HS-5 (cell line): ENCODE results near the gene FGD3.

Source experiments
- DNase-seq: peaks from one replicate; pipeline ENCODE4 v3.0.0-alpha.2; 2012; ENCODE audit warnings: low read depth

FGD3 gene

DNA sequence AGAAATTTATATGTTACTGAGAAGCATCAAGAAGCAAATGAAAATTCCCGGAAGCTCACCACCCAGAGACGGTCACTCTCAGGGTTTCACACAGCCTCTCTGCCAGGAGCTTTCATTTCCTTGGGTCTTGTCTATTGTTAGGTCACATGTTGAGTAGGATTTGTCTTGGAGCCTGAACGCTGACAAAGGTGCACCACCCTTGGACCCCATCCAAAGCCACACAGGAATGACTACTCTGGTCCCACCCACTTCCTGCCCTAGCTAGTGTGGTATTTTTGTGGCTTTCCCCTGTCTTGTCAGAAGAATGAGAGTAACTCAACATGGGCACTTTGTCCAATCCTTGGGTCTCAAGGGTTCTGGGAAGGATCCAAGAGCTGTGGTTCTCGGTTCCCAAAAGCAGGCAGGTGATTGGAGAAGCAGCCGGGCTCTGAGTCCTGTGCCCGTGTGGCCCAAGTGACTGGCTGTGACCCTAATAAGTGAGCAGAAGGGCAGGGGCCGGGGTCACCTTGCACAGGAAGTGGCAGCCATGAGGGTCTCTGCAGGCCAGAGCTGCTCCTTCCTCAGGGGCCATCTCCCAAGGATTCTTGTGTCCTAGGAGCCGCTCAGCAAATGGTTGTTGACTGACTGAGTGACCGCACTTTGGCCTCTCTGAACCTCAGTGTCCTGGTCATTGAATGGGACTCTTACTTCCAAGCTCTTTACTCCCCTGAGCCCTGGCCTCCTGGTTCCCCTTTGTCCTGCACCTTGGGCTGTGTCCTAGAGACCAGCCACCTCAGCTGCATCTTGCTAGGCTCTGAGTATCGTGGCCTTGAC is 6.9 kb downstream of the FGD3 start:
- no peak for DNase-seq

- no peak for DNase-seq
Measured at GRCh38 chr9:92954886-92955285, 7.6 kb downstream of the FGD3 start.

DNA sequence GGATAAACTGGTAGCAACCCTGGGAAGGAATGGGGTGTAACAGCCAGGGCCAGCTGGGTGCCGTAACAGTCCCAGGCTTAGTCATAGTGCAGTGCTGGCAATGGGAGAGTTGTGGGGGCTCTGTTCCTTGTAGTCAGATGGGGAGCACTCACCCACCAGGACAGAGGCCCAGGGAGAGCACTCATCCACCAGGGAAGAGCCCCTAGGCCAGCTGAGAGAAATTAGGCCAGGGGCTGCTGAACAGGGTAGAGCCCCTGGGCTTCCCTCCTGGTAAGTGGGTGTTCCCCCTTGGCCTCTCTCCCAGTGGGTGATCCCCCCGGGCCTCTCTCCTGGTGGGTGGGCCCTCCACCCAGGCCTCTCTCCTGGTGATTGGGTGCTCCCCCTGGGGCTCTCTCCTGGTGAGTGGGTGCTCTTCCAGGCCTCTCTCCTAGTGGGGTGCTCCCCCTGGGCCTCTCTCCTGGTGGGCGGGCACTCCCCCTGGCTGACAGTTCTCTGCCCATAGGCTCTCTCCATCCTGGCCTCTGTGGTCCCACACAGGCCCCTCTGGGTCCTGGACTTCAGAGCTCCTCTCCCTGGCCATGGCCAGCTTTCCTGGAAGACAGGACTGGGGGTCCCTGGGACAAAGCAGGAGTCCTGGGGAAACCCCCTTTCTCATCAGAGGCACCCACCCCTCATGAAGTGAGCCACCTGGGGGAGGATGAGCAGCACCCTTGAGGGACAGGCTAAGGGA is 13.4 kb downstream of the FGD3 start:
- no peak for DNase-seq

GRCh38 chr9:92961627-92962302 is 14.4 kb downstream of the FGD3 start:
- DNase-seq, result no peak

GRCh38 chr9:92962303-92962649 is 15.0 kb downstream of the FGD3 start:
- no peak for DNase-seq

DNA sequence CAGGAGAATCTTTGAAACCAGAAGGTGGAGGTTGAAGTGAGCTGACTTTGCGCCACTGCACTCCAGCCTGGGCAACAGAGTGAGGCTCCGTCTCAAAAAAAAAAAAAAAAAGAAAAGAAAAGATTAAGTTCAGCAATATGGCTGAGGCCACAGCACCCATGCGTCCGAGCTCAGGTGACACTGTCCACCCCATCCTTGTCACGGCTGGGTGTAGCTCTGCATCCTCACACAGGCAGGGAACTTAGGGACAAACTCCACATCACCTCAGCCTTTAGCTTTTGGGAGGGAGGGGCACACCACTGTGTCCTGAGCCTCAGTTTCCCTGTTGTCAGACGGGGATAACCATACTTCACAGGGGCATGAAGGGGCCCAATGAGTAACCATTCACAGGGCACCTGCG is 15.5 kb downstream of the FGD3 start:
- no peak for DNase-seq

DNA sequence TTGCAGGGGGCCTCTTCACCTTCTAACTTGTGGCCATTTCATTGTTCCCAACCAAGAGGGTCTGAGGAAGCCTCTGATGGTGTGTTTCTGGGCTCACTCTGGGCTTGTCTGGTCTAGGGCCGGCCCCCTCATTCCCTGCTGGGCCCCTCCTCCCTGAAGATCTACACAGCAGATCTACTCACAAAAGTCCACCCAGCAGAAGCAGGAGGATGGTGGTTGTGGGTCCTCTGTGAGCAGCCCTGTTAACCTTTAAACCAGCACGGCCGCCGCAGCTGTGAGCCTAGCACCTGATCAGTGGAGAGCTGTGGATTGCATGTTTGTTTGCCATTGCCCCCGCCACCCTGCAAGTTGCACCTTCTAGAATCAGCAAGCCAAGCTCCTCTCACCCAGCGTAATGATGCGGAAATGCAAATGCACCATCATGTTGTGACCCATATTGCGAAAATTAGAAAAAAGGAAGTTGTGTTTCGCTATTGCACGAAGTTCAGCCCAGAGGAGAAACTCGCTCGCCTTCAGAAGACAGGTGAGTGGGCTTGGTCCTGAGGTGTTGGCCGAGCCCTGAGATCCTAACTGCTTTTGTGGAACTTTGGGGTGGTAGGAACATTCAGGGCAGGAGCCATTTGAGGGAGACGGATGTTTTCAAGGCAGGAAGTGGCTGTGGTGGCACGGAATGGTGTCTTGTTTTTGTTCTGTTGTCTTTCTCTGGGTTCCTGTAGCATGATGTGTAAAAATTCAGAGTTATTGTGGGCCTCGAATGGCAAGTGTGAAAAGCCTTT is 16.7 kb downstream of the FGD3 start:
- no peak for DNase-seq

- no peak for DNase-seq
Measured at GRCh38 chr9:92964607-92965060, 17.3 kb downstream of the FGD3 start.

GRCh38 chr9:92965061-92965758 is 17.9 kb downstream of the FGD3 start:
- DNase-seq, result no peak

GRCh38 chr9:92965759-92966517 is 18.6 kb downstream of the FGD3 start:
- DNase-seq, result no peak

- DNase-seq, result no peak
Measured at GRCh38 chr9:92966518-92966800, 19.1 kb downstream of the FGD3 start.

DNA sequence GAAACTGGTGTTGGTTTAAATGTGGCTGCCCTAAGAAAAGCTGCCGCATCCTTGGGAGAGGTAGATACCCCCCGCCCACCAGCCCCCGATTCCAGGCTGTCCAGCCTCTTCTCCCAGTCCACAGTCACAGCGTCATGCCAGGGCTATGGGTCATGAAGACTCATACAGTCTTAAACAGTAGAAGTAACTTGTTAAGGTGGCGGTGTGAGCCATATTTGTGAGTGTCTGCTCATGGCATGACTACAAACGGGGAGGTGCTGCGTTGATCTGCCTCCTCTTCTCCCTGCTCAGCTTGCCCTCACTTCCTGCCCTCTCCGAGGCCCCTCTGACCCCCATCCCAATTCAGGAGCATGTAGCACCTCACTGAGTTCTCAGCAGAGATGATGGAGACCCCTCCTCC is 20.8 kb downstream of the FGD3 start:
- DNase-seq, result no peak

DNA sequence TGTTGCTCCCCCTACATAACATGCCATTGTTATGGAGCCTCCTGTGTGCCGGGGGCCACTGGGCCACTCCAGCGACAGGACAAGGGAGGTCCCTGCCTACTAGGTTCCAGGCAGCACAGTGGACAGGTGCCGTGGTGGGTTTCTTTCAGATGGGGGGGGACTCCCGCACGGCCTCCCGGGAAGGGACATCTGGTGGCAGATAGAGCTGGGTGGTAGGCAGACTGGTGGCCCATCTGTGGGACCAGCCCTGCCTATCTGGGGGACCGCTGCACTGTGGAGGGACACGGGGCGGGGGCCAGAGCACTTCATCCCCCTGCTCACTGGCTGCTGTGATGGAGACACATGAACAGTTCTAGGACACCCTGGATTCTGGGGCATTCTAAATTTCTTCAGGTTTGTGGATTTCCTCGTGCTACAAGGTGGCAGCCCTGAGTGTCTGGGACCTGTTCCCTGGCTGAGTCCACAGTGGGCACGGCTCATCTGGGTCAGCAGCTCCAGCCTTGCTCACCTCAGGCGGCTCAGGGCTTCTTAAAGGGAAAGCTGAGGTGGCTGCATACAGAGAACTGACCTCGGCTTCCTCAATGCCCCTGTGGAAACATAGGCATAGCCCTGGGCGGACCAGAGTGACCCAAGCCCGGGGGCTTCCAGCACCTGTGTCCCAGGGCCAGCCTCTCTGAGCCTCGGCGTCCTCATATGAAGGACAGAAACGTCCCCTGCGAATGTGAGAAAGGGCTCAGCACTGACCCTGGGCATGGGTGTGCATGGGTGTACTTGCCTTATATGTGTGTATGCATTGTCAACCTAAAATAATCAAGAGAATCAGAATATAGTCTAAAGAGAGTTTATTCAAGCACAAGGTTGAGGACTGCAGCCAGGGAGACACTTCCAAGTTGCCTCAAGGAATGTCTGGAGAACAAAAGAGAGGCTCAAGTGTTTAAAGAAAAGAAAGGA is 22.5 kb downstream of the FGD3 start:
- DNase-seq, result no peak

DNA sequence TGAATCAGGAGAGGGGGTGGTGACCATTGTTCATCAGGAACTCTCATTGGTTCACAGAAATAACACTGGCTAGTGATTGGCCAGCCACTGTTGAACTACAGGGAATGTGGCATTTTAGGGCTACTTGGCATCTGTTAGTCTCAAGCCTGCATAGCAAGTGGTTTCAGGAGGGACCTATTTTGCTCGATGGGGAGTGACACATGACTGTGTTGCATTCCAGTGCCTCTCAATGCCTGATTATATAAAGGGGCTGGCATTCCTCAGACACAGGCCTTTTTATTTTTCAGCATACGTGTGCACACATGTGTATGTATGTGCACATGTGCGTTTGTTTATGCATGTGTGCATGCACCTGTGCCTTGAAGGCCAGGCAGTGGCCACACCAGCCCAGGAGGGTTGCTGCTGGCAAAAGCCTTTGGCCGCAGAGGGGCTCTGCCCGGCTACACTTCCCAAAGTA is 23.2 kb downstream of the FGD3 start:
- DNase-seq, result no peak

GRCh38 chr9:92971121-92971520 is 23.8 kb downstream of the FGD3 start:
- no peak for DNase-seq

GRCh38 chr9:92971776-92972175 is 24.5 kb downstream of the FGD3 start:
- DNase-seq, result no peak

DNA sequence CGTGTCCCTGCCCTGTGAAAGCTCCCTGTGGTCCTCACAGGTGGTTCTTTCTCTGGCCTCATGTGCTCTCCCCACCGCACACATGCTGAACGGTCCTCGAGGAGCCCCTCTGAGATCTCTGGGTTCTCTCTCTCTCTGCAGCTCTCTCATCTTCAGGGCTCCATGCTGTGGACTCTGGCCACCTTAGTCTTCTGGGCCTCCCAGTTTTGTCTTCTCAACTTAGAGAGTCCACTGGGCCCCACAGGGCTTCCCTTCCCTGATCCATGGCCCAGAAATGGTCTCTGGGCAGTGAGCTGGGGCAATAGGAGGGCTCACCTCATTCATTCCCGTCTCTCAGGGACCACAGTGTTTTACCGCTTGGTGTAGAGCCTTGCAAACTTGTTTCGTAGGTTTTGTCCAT is 26.4 kb downstream of the FGD3 start:
- no peak for DNase-seq

- DNase-seq, result no peak
Measured at GRCh38 chr9:92974161-92974661, 26.9 kb downstream of the FGD3 start.
